CD4-positive, alpha-beta T cell treated with Interleukin-15 for 4 hours (primary cell): ENCODE results near the gene MAP2K5.
"Not testable (repeated sequence)": the region's sequence is repeated elsewhere in the genome, so short reads cannot be mapped to it uniquely, and the experiment has no call there.

Source experiments
- DNase-seq: peaks from one replicate; pipeline ENCODE4 v3.0.0-alpha.2; 2020; ENCODE audit warnings: low spot score

The MAP2K5 gene

GRCh38 chr15:67601073-67601472 is 58.6 kb downstream of the MAP2K5 start:
- no peak for DNase-seq

- no peak for DNase-seq
Measured at GRCh38 chr15:67603063-67603462, 60.6 kb downstream of the MAP2K5 start.

GRCh38 chr15:67605871-67606270 is 63.4 kb downstream of the MAP2K5 start:
- DNase-seq, result no peak

GRCh38 chr15:67606742-67607141 is 64.2 kb downstream of the MAP2K5 start:
- DNase-seq, result no peak

GRCh38 chr15:67607329-67607728 is 64.8 kb downstream of the MAP2K5 start:
- no peak for DNase-seq

- DNase-seq, result no peak
Measured at GRCh38 chr15:67607959-67608637, 65.6 kb downstream of the MAP2K5 start.

GRCh38 chr15:67608638-67608959 is 66.1 kb downstream of the MAP2K5 start:
- no peak for DNase-seq

GRCh38 chr15:67611370-67612369 is 69.2 kb downstream of the MAP2K5 start:
- no peak for DNase-seq

GRCh38 chr15:67613211-67613610 is 70.7 kb downstream of the MAP2K5 start:
- no peak for DNase-seq

- no peak for DNase-seq
Measured at GRCh38 chr15:67613708-67614107, 71.2 kb downstream of the MAP2K5 start.

- DNase-seq, result not testable (repeated sequence)
Measured at GRCh38 chr15:67615131-67615534, 72.6 kb downstream of the MAP2K5 start.

- no peak for DNase-seq
Measured at GRCh38 chr15:67618297-67618696, 75.8 kb downstream of the MAP2K5 start.

GRCh38 chr15:67622110-67622509 is 79.6 kb downstream of the MAP2K5 start:
- DNase-seq, result no peak

- no peak for DNase-seq
Measured at GRCh38 chr15:67632261-67632660, 89.8 kb downstream of the MAP2K5 start.

GRCh38 chr15:67635950-67636349 is 93.4 kb downstream of the MAP2K5 start:
- not testable (repeated sequence) for DNase-seq

GRCh38 chr15:67639591-67639990 is 97.1 kb downstream of the MAP2K5 start:
- no peak for DNase-seq

GRCh38 chr15:67641453-67641852 is 99.0 kb downstream of the MAP2K5 start:
- DNase-seq, result no peak

- no peak for DNase-seq
Measured at GRCh38 chr15:67646847-67647246, 104.3 kb downstream of the MAP2K5 start.

GRCh38 chr15:67652586-67652985 is 110.1 kb downstream of the MAP2K5 start:
- no peak for DNase-seq

- no peak for DNase-seq
Measured at GRCh38 chr15:67660446-67660845, 117.9 kb downstream of the MAP2K5 start.

- no peak for DNase-seq
Measured at GRCh38 chr15:67660874-67661606, 118.5 kb downstream of the MAP2K5 start.

GRCh38 chr15:67670647-67671305 is 128.3 kb downstream of the MAP2K5 start:
- no peak for DNase-seq
